Measurements from ENCODE around the gene COL9A1.

The COL9A1 gene

DNA sequence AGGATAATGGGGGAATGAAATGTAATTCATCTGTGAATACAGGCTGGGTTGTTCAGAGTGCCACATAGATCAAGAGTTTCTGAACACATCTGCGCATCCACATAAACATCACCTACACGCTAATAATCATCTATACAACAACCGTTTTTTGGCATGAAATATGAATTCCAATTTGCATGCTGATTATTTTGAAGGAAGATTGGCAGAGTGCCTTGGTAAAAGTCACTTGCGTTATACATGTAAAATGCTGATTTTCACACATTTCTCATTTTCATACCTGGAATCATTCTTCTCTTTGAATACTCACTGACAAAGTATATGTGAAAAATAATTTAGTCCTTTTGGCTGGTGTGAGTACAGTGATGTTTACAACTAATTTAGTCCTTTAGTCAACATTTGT lies 17.7 kb downstream of the COL9A1 start:
- no peak for DNase-seq

DNA sequence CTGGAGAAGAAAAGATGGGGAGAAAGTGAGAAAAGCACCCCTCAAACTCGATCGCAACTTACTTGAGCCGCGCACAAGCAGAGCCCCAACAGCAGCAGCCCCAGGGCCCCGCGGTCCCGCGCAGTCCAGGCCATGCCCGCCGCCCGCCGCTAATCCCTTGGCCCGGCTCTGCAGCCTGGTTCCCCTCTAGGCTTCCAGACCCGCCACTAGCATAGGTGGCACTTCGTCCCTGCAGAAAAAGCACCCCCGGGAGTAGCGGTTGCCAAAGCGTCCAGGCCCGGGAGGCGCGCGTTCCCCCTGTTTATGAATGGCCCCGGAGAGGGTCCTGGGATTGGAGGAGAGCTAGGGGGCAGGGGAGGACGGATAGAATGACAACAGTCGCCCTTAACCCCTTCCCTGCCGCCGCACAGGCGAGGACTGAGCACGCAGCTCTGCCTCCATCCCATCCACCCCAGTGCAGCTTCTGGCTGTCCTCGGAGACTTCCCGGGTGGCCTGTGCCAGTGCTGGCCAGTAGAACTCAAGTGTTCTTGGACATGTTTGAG lies 19.9 kb downstream of the COL9A1 start:
- DNase-seq: no peak

DNA sequence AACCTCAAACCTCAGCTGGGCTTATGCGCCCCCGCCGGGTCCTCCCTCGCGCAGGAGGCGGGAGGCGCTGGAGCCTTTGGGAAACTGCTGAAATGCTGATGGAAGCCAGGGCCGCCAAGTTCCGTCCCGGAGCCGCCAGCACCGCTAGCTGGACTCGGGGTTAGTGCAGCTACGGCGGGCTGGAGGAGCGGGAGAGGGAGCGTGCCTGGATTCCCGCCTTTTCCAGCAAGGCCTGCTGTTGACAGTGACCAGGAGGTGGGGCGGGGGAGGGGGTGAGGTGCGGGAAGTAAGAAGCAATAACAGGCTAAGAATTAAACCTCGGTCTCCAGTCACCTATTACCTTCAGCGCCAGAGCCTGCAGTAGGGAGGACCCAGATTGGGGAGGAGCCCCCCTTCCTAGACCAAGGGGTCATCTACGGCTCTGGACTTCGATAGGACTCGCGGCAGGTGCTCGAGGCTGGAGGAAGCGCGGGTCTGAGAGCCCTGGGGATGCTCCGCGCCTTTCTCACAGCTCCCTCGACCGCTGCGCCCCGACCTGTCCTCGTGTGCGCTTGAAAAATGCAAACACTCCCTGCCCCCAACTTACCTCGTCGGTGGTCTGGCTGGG lies 20.5 kb downstream of the COL9A1 start:
- DNase-seq: no peak

DNA sequence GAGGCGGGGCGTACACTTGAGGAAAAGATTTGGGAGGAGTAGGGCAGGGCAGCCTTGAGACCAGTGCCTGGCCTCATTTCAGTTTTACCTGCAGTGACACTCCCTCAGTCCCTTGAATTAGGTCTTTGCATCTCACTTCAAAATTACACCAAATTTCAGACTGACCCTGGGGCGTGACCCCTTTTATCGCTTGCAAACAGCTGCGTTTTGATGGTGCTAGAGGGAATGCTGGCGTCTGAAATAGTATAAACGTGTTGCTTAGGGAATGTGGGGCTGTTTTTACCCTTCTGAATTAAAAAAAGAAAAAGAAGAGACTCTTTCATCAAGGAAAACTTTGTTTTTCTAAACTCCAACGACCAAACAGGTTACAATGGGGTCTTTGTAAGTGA lies 21.0 kb downstream of the COL9A1 start:
- no peak for DNase-seq

DNA sequence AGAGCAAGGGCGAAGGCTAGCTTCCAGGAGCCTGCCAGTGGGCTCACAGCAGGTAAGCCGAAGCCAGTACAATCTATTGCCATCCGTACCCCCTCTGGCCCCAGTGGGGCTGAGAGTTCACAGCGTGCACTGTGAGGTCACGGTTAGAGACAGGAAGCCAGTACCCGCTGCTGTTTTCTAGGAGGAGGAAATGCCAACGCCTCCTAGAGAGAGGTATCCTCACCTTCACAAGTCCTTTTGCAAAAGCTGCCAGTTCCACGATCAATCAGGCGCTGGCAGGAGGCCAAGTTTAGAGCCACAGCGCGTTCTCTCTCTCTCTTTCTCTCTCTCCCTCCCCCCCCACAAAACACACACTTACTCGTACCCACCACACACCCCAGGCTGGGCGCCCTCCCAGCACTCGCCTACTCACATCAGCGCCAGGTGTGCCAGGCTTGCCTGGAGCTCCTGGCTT lies 22.5 kb downstream of the COL9A1 start:
- DNase-seq: no peak

DNA sequence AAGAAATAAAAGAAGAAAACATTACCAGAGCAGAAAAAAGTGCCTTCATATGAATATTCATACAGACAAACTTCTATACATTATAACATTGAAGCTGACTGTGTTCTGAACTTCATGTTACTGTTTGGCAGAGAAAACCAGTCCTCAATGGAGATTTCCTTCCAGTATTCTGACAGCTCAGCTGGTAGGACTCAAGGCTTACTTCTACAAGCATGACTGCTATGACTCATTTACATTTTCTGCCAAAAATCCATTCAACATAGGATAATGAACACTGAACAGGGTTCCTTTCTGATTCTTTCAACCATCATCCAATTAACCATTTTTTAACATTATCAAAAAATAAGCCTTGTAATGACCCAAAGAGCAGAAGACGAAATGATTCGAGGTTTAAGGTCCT lies 25.4 kb downstream of the COL9A1 start:
- no peak for DNase-seq

DNA sequence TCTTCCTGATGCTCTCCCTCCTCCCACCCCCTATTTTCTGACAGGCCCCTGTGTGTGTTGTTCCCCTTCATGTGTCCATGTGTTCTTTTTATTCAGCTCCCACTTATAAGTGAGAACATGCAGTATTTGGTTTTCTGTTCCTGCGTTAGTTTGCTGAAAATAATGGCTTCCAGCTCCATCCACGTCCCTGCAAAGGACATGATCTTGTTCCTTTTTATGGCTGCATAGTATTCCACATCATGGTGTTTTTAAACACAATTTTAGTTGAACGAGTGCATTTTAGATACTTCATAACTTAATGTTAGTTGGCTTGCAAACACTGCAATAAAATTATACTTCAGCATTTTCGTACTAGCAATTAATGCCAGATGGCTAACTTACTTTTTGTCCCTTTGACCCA lies 28.5 kb downstream of the COL9A1 start:
- no peak for DNase-seq

DNA sequence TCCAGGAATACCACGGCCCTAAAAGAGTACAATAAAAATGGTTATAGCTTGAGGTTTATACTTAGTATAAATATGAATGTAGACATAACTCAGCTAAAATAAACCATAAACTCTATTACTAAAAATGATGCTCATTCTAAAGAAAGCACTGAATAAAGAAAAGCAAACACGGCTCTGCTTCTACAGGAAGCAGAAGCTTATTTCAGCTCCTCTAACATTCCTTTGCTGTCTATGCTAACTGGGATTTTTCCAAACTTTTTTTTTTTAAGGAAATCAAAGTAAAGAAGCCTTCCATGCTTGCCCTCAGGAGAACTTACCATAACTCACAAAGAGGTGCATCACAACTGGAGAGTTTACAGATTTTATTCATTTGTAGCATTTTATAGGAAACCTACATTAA lies 30.8 kb downstream of the COL9A1 start:
- no peak for DNase-seq

DNA sequence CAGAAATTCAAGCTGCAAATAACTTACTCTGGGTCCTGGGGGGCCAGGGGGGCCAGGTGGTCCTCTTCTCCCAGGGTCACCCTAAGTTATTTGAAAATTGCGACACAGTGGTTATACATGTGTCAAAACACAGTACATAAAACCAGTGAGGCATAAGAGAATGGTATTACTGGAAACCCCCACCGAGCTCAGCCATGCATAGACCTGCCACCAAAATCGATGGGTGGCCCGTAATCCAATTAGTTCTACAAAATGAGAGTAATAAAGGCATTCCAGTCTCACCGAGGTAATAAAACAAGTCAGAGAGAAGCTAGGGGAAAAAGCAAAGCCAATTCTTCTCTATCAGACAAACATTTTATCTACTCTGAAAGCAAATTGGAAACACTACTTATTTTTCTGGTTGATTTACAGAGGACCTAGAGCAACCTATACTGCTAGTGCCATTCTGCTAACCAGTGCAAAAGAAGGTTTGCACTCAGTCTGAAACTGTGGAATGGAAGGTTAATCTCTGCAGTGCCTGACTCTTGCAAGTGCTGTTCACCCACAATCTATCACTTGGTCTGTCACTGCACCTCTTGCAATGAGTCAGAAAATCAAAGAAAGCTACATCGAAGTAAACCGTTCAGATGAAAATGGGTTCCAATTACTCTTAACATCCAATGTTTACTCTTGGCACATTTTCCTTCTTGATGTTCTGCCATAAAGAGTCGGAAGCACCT lies 32.4 kb downstream of the COL9A1 start:
- DNase-seq: no peak

DNA sequence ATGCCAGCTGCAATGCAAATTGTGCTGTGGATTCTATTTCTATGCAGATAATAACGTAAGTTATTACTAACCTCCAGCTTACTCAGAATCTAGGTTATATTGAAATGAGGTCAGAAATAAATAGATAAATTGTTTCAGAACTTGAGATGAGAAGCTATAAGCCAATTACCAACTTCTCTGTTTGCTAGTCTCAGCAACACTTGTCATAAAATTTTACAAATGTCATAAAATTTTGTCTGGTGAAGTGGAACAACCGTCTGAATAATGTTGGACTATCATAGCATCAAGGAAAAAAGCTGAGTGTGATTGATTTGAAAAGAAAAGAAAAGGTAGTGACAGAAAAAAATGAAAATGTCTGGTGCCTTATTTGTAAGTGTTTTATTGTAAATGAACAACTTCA lies 36.7 kb downstream of the COL9A1 start:
- no peak for DNase-seq

DNA sequence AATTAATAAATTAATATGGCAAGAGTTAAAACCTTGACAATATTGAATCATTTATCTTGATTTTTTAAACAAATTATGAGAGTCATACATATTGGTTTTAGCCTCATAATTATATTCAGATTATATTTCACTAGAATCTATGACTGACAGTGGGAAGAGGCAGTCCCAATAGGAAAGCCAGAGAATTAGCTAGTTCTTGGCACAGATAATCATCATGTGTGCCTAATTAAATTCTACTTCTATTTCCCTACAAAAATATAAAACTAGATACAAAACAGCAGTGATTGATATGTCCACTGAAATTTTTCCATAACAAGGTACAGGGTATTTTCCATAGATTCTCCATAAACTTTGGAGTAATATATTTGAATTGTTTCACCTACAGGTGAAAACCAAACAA lies 38.6 kb downstream of the COL9A1 start:
- no peak for DNase-seq

DNA sequence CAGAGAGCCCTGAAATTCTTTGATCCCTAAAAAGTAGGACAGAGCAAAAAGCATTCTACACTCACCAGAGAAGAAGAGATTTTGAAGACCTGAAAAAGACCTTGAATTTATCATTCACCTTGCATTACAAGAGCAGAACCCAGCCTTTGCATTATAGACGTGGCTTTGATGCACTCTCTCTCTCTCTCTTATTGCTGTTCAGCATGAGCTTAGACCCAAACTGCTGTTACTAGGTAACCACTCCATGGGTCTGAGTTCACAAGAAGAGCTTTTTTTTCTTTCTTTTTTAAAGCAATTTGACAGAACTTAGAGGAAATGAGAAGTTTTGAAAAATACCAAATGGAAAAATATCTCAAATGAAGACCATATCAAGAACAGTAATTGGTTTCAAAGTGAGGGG lies 44.4 kb downstream of the COL9A1 start:
- no peak for DNase-seq

DNA sequence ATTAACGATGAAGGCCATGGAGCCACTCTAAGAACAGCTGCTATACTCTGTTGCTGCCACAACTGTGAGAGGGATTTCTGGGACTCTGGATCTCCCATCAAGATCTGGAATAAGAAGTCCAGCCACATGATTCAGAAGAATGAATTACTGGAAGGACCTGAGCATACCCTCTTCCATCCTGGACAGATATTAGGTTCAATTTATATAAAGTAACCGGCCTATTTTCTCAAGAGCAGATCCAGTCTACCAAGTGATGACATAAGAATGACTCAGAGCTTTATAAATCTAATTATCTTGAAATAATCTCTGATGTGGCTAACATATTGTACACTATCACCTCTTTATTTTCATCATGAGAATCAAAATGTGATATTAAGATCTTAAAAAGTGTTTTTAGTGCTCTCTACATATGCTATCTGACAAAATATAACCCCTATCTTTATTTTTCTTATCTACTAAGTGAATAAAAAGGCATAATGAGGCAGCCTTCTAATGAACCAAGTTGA lies 45.1 kb downstream of the COL9A1 start:
- DNase-seq: no peak

DNA sequence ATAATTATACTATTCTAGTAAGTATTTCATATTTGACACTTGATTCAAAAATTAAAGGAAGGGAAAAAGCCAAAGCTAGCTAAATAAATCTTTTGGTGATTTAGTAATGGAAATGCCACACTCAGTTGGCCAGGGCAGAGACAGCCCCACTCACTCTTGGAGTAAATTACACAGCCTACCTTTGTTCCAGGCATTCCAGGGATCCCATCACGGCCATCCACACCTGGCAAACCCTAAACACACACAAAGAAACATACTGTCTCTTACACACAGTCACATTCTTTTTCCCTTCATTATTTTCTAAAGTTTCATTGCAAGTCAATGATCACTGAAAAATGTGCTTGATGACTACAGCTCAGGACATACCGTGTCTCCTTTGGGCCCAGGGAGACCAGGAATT lies 48.1 kb downstream of the COL9A1 start:
- DNase-seq: no peak

DNA sequence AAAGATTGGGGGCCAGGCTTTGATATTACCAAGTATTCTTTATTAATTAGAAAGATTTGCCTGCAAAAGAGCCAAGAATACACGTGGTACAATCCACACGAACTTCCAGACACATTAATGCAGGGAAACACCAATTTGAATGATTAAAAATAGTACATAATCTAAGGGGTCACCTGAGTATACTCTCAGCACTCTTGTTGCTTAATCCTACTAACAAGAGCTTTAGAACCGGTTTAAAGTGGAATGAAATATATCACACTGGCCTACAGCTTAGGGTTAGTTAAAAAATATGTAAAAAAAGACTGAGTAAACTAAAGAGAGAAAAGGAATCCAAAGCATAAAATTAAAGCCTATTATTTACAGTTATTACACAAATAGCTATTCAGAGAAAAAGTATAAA lies 49.0 kb downstream of the COL9A1 start:
- DNase-seq: no peak

DNA sequence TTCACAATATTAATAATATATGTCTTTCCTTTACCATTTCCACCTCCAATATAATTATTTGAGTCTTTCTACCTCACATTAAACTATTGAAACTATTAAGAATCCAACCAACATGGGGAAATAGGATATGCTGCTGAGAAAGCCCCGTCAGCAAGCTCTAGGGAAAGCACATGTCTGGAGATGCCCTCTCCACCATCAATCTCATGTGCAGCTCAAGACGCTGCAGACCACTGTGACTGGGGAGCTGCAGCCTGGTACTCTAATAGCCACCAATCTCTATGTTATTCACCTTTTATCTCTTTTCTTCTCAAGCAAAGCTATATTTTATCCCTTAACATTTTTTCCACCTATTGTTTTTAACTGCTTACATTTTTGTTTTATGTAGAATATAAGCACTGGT lies 50.3 kb downstream of the COL9A1 start:
- DNase-seq: no peak

DNA sequence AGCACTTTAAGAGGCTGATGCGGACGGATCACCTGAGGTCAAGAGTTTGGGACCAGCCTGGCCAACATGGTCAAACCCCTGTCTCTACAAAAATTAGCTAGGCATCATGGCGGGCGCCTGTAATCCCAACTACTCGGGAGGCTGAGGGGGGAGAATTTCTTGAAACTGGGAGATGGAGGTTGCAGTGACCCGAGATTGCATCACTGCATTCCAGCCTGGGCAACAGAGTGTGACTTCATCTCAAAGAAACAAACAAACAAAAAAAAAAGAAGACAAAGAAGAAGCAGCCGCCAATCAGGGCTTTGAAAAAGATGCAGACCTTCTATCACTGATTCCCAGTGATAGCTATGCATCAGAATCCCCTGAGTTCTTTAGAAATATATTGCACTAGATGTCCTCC lies 56.8 kb downstream of the COL9A1 start:
- no peak for DNase-seq

DNA sequence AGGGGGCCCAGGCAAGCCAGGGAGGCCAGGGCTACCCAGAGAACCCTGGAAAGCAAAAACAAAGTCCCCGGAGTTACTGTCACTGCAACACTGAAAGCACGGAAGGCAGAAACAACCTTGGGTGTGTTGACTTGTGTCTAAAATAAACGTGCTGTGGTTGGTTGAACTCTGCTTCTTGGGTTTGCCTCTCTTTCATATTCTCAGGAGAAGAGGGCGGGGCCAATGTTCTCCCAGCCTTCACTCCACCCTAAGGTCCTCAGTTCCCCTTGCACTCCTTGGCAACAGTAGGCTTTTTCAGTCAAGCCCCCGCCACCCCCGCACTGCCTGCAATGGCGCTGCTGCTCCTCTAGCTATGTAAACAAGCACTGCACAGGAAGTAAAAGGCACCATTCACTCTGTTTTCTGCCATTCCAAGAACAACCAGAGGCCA lies 60.9 kb downstream of the COL9A1 start:
- no peak for DNase-seq

DNA sequence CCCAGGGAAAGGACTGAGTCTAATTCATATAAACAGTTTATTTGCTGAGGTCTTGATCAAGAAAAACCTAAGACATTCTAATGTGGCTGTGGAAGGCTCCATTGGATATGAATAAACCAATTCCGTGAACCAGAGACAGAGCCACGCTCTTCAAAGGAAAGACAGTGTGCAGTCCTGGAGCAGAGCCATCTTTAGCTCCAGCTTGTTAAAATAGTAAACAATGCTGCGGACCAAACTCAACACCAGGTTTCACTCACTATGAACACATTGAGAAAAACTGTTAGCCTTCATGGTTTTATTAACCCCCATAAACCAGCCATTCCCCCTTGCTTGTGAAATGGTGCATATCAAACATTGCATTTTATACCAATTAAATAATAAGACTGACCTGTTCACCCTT lies 61.9 kb downstream of the COL9A1 start:
- no peak for DNase-seq

DNA sequence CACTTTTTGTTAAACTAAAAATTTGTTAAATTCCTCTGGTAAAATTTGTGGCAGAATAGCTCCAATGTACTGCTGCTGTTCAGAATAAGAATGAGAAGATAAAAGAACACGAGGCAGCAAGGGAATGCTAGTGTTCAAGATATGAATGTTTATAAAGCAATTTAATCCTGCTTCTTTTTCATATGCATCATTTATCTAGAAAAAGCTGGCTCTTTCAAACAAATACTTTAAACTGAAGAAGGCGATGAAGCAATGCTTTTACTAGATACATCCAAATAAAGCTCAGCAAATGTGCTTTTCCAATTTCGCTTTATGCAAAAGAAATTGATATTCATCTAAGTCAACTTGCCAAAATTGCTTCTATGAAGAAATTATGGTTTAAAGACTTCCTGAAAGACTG lies 66.5 kb downstream of the COL9A1 start:
- DNase-seq: no peak

DNA sequence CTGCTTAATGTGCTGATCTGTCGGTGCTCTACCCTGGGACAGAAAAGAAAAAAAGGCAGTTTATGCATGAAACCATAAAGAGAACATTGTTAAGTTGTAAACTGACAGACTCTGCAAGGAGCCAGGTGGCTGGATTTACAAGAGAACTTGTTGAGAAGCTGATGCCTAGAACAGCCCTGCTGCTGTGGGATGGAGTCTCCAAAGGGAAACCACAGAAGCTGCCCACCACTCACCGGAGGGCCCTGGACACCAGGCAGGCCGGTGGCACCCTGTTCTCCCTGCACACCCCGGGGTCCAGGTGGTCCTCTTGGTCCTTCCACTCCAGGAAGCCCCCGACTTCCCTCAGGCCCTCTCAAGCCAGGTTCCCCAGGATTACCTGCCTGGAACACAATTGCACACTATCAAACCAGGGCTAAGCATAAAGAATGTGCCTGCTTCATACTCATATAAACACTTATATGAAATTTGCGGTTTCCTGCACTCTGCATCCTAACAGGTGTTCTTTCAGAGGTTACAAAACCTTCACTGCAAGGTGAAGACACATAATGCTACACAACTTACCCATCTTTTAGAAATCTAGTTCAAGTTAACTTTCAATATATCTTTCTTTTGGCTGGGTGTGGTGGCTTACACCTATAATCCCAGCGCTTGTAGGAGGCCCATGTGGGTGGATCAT lies 68.2 kb downstream of the COL9A1 start:
- no peak for DNase-seq

DNA sequence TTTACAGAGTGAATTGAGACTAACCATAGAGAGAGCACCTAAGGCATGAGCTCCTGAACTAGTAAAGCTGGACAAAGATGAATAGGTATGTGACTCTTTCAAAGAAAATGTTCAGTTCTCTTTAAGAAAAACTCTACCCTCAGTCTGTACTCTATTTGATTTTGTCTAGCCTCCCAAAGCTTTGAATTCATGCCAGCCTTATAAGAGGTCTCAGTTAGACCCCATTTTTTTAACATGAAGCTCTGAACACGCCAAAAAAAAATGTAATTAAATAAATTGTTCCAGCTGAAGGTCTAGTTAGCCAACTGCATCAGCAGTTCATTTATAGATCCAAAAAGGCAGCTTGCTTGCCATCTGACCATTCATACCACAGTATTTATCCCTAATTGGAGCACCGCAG lies 71.6 kb downstream of the COL9A1 start:
- no peak for DNase-seq

DNA sequence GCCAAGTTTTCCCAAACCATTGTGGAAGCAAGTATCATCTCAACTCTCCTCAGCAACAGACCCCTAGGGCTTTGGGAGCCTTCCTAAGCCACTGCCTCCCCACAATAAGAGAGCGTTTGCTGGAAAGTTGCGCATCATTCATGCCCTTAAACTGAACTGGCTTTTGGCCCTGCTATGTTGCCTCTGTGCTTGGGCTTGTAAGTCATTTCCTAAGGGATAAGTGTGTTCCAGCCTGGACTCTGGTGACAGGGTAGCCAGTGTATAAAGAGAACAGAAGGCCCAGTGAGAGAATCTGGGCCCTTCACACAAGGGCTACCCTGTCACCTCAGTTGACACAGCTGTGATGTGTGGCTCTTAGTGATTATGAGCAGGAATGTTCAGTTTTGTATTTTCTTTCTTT lies 77.8 kb downstream of the COL9A1 start:
- DNase-seq: no peak

DNA sequence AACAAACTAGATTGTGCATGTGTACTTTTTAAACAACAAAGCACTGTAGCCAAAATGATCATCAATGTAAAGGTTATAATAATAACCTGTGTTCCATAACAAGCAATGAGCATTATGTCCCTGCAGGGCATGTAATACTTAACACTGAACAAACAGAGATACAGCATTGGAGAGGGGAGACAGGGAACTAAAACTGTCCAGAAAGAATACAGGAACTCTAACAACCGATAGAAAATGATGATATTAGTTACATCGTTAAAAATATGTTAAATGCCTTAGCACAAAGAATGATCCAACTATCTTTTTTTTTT lies 80.5 kb downstream of the COL9A1 start:
- DNase-seq: no peak
